AG04450 (cell line): ENCODE results near the gene ACSF3. TPM values are rescaled to one million over a fixed set of nuclear protein-coding genes. Genes with fewer than 3 reads are reported as not detected.

ENCODE experiments used
- CTCF ChIA-PET: fragments of 300-600, 350-600 bp; formaldehyde crosslinking; extraction: SDS; loops from one replicate; lab custom pipeline; 2022; ENCODE audit warnings: antibody characterized with exemption, inconsistent platforms; lab: Charles Lee
- POLR2A ChIA-PET: fragments of 350-600 bp; formaldehyde crosslinking; extraction: SDS; loops from one replicate; lab custom pipeline; 2021; ENCODE audit warnings: antibody characterized with exemption, inconsistent platforms; lab: Yijun Ruan, JAX
- DNase-seq: peaks from one replicate; pipeline ENCODE4 v3.0.0-alpha.2; 2011; ENCODE audit warnings: low read depth, low spot score
- H3K27ac ChIP-seq: one replicate; pipeline ENCODE4 v1.5.1; 2012; ENCODE audit warnings: low read depth, low read length, control low read depth
- H3K27me3 ChIP-seq: one replicate; pipeline ENCODE4 v1.6.0; 2012; ENCODE audit warnings: low read length; ENCODE audit not compliant: control insufficient read depth, insufficient read depth
- H3K4me3 ChIP-seq: 2 replicates; pipeline ENCODE4 v1.5.1; 2011; ENCODE audit warnings: mild to moderate bottlenecking, low read depth, low read length, control low read depth
- H3K9me3 ChIP-seq: 2 replicates; pipeline ENCODE4 v1.5.1; 2012; ENCODE audit warnings: low read length; ENCODE audit not compliant: control insufficient read depth, insufficient read depth
- CTCF ChIP-seq: IDR thresholded peaks from 2 replicates; pipeline ENCODE4 v1.5.1; 2011; ENCODE audit warnings: low read depth, low read length, control low read depth, inconsistent platforms
- polyA plus RNA-seq: library from polyadenylated mRNA; depleted of rRNA; stranded (reverse); fragments of >200 nt; gene quantifications from 2 replicates; pipeline ENCODE4 v1.2.3, GENCODE V29; 2011

ACSF3 gene
- polyA plus RNA-seq, 1 experiment, result 11.2 TPM

- no peak overlapping the region for H3K27ac ChIP-seq
- no peak for DNase-seq
- no peak for TF ChIP-seq CTCF
- ChIA-PET POLR2A (no interaction called here), CTCF (no interaction called here)
- no peak overlapping the region for H3K4me3 ChIP-seq
- no peaks in the 10 kb centered on the region; the same call in 1 of the 2 replicates for H3K9me3 ChIP-seq
- H3K27me3 ChIP-seq, result no peaks in the 10 kb centered on the region
These were observed 42.5 kb downstream of the ACSF3 start for GRCh38 chr16:89135971-89136765.

GRCh38 chr16:89136931-89137330, 43.3 kb downstream of the ACSF3 start:
- CTCF ChIA-PET, result no interaction called here
- no peak for DNase-seq
- POLR2A ChIA-PET, result no interaction called here

GRCh38 chr16:89137666-89138512, 44.2 kb downstream of the ACSF3 start:
- CTCF ChIA-PET, result no interaction called here
- no peaks in the 10 kb centered on the region for H3K27me3 ChIP-seq
- no peak for DNase-seq
- H3K4me3 ChIP-seq, result no peak overlapping the region
- POLR2A ChIA-PET, result no interaction called here
- H3K27ac ChIP-seq, result no peak overlapping the region
- no peaks in the 10 kb centered on the region; the same call in 1 of the 2 replicates for H3K9me3 ChIP-seq
- TF ChIP-seq CTCF, result no peak

More at GRCh38 chr16:89136931-89137330, 43.3 kb downstream of the ACSF3 start:
- H3K27me3 ChIP-seq, result no peaks in the 10 kb centered on the region
- no peak overlapping the region for H3K27ac ChIP-seq
- no peaks in the 10 kb centered on the region; the same call in 1 of the 2 replicates for H3K9me3 ChIP-seq
- H3K4me3 ChIP-seq, result no peak overlapping the region
- no peak for TF ChIP-seq CTCF

- ChIA-PET CTCF (no interaction called here), POLR2A (no interaction called here)
- Histone ChIP-seq H3K9me3 (no peaks in the 10 kb centered on the region; the same call in 1 of the 2 replicates), H3K27me3 (no peaks in the 10 kb centered on the region), H3K27ac (no peak overlapping the region), H3K4me3 (no peak overlapping the region)
- no peak for TF ChIP-seq CTCF
- no peak for DNase-seq
These were observed 44.8 kb downstream of the ACSF3 start for GRCh38 chr16:89138513-89138795.
